H9 (cell line): ENCODE measurements around the gene ABCA10. TPM values are rescaled to one million over a fixed set of nuclear protein-coding genes. Genes with fewer than 3 reads are reported as not detected.

Experiments
- DNase-seq: peaks from one replicate; pipeline ENCODE4 v3.0.0-alpha.2; 2017
- H2AFZ ChIP-seq: one replicate; pipeline ENCODE4 v1.6.1; 2013; ENCODE audit warnings: mild to moderate bottlenecking, low read length, control low read depth, moderate library complexity
- H2AK5ac ChIP-seq: 2 replicates; pipeline ENCODE4 v1.6.1; 2013; ENCODE audit warnings: low read length, control low read depth, mixed read lengths; ENCODE audit not compliant: insufficient read length
- H2BK120ac ChIP-seq: one replicate; pipeline ENCODE4 v1.6.1; 2013; ENCODE audit warnings: low read depth, mild to moderate bottlenecking, low read length, control low read depth, inconsistent platforms; ENCODE audit not compliant: poor library complexity, severe bottlenecking
- H2BK12ac ChIP-seq: 2 replicates; pipeline ENCODE4 v1.6.1; 2013; ENCODE audit warnings: low read length, control low read depth, mixed read lengths, low read depth; ENCODE audit not compliant: insufficient read length
- H2BK15ac ChIP-seq: 2 replicates; pipeline ENCODE4 v1.6.1; 2013; ENCODE audit warnings: low read depth, low read length, control low read depth
- H2BK20ac ChIP-seq: one replicate; pipeline ENCODE4 v1.6.1; 2013; ENCODE audit warnings: low read depth, mild to moderate bottlenecking, low read length, control low read depth, inconsistent platforms; ENCODE audit not compliant: poor library complexity, severe bottlenecking
- H2BK5ac ChIP-seq: 2 replicates; pipeline ENCODE4 v1.6.1; 2013; ENCODE audit warnings: low read length, control low read depth, mixed read lengths; ENCODE audit not compliant: insufficient read length
- H3K14ac ChIP-seq: 2 replicates; pipeline ENCODE4 v1.6.1; 2013; ENCODE audit warnings: low read length, control low read depth; ENCODE audit not compliant: insufficient read depth
- H3K18ac ChIP-seq: 2 replicates; pipeline ENCODE4 v1.6.1; 2013; ENCODE audit warnings: low read depth, mild to moderate bottlenecking, mixed read lengths, low read length, control low read depth; ENCODE audit not compliant: insufficient read length
- H3K23ac ChIP-seq: 2 replicates; pipeline ENCODE4 v1.6.1; 2013; ENCODE audit warnings: low read length, control low read depth, mixed read lengths, low read depth; ENCODE audit not compliant: insufficient read length
- H3K23me2 ChIP-seq: 2 replicates; pipeline ENCODE4 v1.6.1; 2013; ENCODE audit warnings: low read depth, mild to moderate bottlenecking, mixed read lengths, low read length, control low read depth; ENCODE audit not compliant: insufficient read length, poor library complexity, severe bottlenecking
- H3K27ac ChIP-seq: 2 replicates; pipeline ENCODE4 v1.5.1; 2013; ENCODE audit warnings: low read length, control low read depth, mixed read lengths, low read depth; ENCODE audit not compliant: insufficient read length
- H3K27me3 ChIP-seq: 2 replicates; pipeline ENCODE4 v1.6.1; 2013; ENCODE audit warnings: low read length, control low read depth, inconsistent platforms; ENCODE audit not compliant: insufficient read depth
- H3K4ac ChIP-seq: 2 replicates; pipeline ENCODE4 v1.6.1; 2013; ENCODE audit warnings: low read depth, mild to moderate bottlenecking, control low read depth, inconsistent platforms, low read length, moderate library complexity
- H3K4me1 ChIP-seq: 2 replicates; pipeline ENCODE4 v1.6.1; 2013; ENCODE audit warnings: low read length, control low read depth, inconsistent platforms; ENCODE audit not compliant: insufficient read depth
- H3K4me2 ChIP-seq: 2 replicates; pipeline ENCODE4 v1.6.1; 2013; ENCODE audit warnings: low read length, control low read depth, mixed read lengths; ENCODE audit not compliant: insufficient read length, insufficient read depth
- H3K56ac ChIP-seq: 2 replicates; pipeline ENCODE4 v1.6.1; 2013; ENCODE audit warnings: low read depth, mild to moderate bottlenecking, mixed read lengths, low read length, control low read depth; ENCODE audit not compliant: insufficient read length
- H3K79me1 ChIP-seq: 2 replicates; pipeline ENCODE4 v1.6.1; 2013; ENCODE audit warnings: low read depth, mild to moderate bottlenecking, moderate library complexity, low read length, control low read depth, inconsistent platforms; ENCODE audit not compliant: insufficient read depth, poor library complexity, severe bottlenecking
- H3K79me2 ChIP-seq: 2 replicates; pipeline ENCODE4 v1.6.1; 2013; ENCODE audit warnings: low read length, control low read depth, inconsistent platforms; ENCODE audit not compliant: insufficient read depth
- H3K9ac ChIP-seq: 2 replicates; pipeline ENCODE4 v1.6.1; 2013; ENCODE audit warnings: low read length, control low read depth, mixed read lengths; ENCODE audit not compliant: insufficient read length; ENCODE audit errors: extremely low read depth
- H3K9me3 ChIP-seq: one replicate; pipeline ENCODE4 v1.6.1; 2013; ENCODE audit warnings: low read depth, low read length, inconsistent platforms; ENCODE audit not compliant: control insufficient read depth
- H3T11ph ChIP-seq: one replicate; pipeline ENCODE4 v1.6.1; 2013; ENCODE audit warnings: mild to moderate bottlenecking, low read length, control low read depth, inconsistent platforms
- H4K20me1 ChIP-seq: one replicate; pipeline ENCODE4 v1.6.1; 2013; ENCODE audit not compliant: control insufficient read depth, insufficient read length, insufficient read depth
- H4K5ac ChIP-seq: 2 replicates; pipeline ENCODE4 v1.6.1; 2013; ENCODE audit warnings: low read depth, mild to moderate bottlenecking, mixed read lengths, low read length, control low read depth; ENCODE audit not compliant: insufficient read length
- H4K8ac ChIP-seq: replicated peaks from 2 replicates; pipeline ENCODE4 v1.6.1; 2013; ENCODE audit warnings: low read length, control low read depth, mixed read lengths, low read depth; ENCODE audit not compliant: insufficient read length
- H4K91ac ChIP-seq: 2 replicates; pipeline ENCODE4 v1.6.1; 2013; ENCODE audit warnings: low read depth, mild to moderate bottlenecking, moderate library complexity, mixed read lengths, low read length, control low read depth; ENCODE audit not compliant: insufficient read length
- H3K27ac Mint-ChIP-seq, 3 experiments: 2 replicates in 2 of 3; 3 replicates in 1 of 3; pipeline ENCODE4 v1.8.0; 2020 to 2021; ENCODE audit warnings: mixed read lengths in 3 of 3, mild to moderate bottlenecking in 1 of 3, moderate library complexity in 1 of 3
- H3K27me3 Mint-ChIP-seq: 2 replicates; pipeline ENCODE4 v1.8.0; 2021; ENCODE audit warnings: low read depth, mild to moderate bottlenecking, moderate library complexity, mixed read lengths
- H3K36me3 Mint-ChIP-seq, 3 experiments: 2 replicates in 2 of 3; 3 replicates in 1 of 3; pipeline ENCODE4 v1.8.0; 2020 to 2021; ENCODE audit warnings: low read depth in 3 of 3, mixed read lengths in 3 of 3; ENCODE audit not compliant: insufficient read depth in 1 of 3
- H3K4me1 Mint-ChIP-seq, 2 experiments: 2 replicates each; pipeline ENCODE4 v1.8.0; 2020; ENCODE audit warnings: mixed read lengths in 2 of 2
- H3K4me3 Mint-ChIP-seq, 2 experiments: 2 replicates in 1 of 2; 3 replicates in 1 of 2; pipeline ENCODE4 v1.8.0; 2020 to 2021; ENCODE audit warnings: mild to moderate bottlenecking in 2 of 2, mixed read lengths in 2 of 2, moderate library complexity in 1 of 2
- H3K9me3 Mint-ChIP-seq, 2 experiments: 2 replicates in 1 of 2; 3 replicates in 1 of 2; pipeline ENCODE4 v1.8.0; 2020; ENCODE audit warnings: mild to moderate bottlenecking in 2 of 2, mixed read lengths in 2 of 2, moderate library complexity in 1 of 2
- CTCF ChIP-seq: fragments of 200-600 bp; sonication (generic); conservative IDR thresholded peaks from 3 replicates; pipeline ENCODE4 v1.8.0; 2021; ENCODE audit warnings: antibody characterized with exemption, mild to moderate bottlenecking
- WGBS: extraction: QIAGEN DNeasy Blood & Tissue Kit; methylation state at CpG from one replicate; pipeline ENCODE4 v1.1.7; 2013; ENCODE audit warnings: missing lambda C conversion rate, low lambda C conversion rate, mixed read lengths; ENCODE audit not compliant: insufficient read length; ENCODE audit errors: extremely low coverage; 5-methylcytosine and 5-hydroxymethylcytosine counted together
- microRNA-seq: library from miRNA; unstranded; fragments of <30 nt; microRNA quantifications from one replicate; pipeline ENCODE4, GENCODE V29; 2020; ENCODE audit warnings: borderline microRNAs expressed
- total RNA-seq: library from RNA; stranded (reverse); gene quantifications from 2 replicates; pipeline ENCODE4 v1.2.1, GENCODE V29; 2021

Gene ABCA10
- total RNA-seq, 1 experiment from 2014 or later: not detected

- Histone ChIP-seq H3K56ac (no peak overlapping the region), H3K4me2 (no peak overlapping the region), H3K27me3 (no peaks in the 10 kb centered on the region), H2BK120ac (no peak overlapping the region), H3K23me2 (no peaks in the 10 kb centered on the region), H3K79me1 (no peaks in the 10 kb centered on the region), H3K4me1 (no peaks in the 10 kb centered on the region), H3T11ph (no peak overlapping the region), H2BK12ac (no peak overlapping the region), H4K8ac (no peak overlapping the region), H2AFZ (no peak overlapping the region), H3K18ac (no peak overlapping the region), H3K9me3 (no peaks in the 10 kb centered on the region), H3K23ac (no peak overlapping the region), H2BK20ac (no peak overlapping the region), H3K79me2 (no peaks in the 10 kb centered on the region), H4K91ac (no peak overlapping the region), H4K5ac (no peak overlapping the region), H3K9ac (no peak overlapping the region), H3K14ac (no peak overlapping the region), H2BK15ac (no peak overlapping the region), H2AK5ac (no peak overlapping the region), H3K27ac (no peak overlapping the region), H4K20me1 (no peaks in the 10 kb centered on the region), H3K4ac (no peak overlapping the region), H2BK5ac (no peak overlapping the region)
- TF ChIP-seq CTCF: no peak
- H3K4me3 Mint-ChIP-seq: no peak overlapping the region
- H3K27ac Mint-ChIP-seq: no peak overlapping the region
- no peaks in the 10 kb centered on the region for H3K27me3 Mint-ChIP-seq
- no peak for DNase-seq
- WGBS: no CpG with 5 or more reads among the region's 4 CpGs
- no peaks in the 10 kb centered on the region for H3K9me3 Mint-ChIP-seq
- H3K36me3 Mint-ChIP-seq: no peaks in the 10 kb centered on the region
- H3K4me1 Mint-ChIP-seq: no peaks in the 10 kb centered on the region
Measured at GRCh38 chr17:69098625-69099024, 130.0 kb downstream of the ABCA10 start.

Small RNAs within 50 kb of the gene (microRNA-seq; reads per million reads assigned to microRNA genes)
- gene MIR4524A: not detected
- gene MIR4524B: not detected

Other genes starting within 250 kb of the ABCA10 start
- not detected in 2 replicates for gene ABCA9, start 167.9 kb downstream of the ABCA10 start, total RNA-seq
- gene ABCA6, start 86.9 kb downstream of the ABCA10 start, total RNA-seq: not detected in 2 replicates
- 4.0 and 4.5 TPM in 2 replicates for gene ABCA5, start 98.3 kb upstream of the ABCA10 start, total RNA-seq
- 17.7 and 18.9 TPM in 2 replicates for gene MAP2K6, start 185.9 kb upstream of the ABCA10 start, total RNA-seq